NCI-H2196 treated with DMSO at 0.1 percent for 48 hours (cell line): ENCODE results near the gene ARHGEF40.

Source experiments
- DNase-seq: peaks from one replicate; lab custom pipeline; 2025; ENCODE audit not compliant: unreplicated experiment; lab: John Stamatoyannopoulos, UW

Gene ARHGEF40

DNA sequence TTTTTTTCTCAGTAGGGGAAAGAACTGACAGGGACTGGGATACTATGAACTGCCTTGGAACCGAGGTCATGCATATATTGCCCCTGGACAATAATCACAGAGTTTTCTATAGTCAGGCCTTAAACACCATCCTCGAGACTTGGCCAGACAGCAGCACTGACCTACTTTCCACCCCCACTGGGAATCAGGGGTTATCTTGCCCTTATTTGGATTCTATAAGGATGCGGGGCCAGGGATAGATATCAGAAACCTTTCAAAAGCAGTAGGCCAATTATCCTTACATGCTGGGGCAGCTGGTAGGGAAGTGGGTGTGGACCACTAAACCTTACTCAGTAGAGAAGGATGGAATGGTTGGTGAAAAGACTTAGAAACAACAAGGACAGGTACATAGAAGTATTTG, 26.3 kb downstream of the ARHGEF40 start:
- no peak for DNase-seq

DNA sequence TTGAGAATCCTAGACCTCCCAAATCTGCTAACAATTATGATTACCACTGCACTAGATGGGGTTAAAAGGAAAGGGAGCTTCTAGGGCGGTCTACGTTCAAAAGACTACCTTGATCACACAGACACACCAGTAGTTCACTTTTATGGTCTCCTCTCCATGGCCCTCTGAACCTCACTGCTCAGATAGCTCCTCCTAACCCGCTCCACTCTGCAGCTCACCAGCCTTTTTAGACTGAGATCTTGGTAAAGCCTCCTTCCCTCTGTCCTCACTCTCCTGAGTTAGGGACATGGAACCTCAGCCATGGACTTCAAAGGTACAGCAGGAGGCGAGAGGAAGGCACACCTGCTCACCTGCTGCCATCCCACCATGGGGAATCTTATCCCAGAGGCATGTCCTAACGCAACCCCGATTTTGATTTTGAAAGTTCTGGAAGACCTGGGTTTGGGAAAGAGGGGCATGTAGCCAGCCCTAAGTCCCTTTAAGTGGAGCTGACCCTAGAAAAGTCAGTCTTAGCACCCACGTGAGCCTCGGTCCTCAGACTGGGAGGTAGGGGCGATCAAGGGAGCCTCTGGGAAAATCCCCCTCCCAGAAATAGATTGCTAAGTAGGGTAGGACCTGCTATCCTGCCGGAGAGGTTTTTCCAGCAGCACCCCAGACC, 27.0 kb downstream of the ARHGEF40 start:
- DNase-seq = no peak

DNA sequence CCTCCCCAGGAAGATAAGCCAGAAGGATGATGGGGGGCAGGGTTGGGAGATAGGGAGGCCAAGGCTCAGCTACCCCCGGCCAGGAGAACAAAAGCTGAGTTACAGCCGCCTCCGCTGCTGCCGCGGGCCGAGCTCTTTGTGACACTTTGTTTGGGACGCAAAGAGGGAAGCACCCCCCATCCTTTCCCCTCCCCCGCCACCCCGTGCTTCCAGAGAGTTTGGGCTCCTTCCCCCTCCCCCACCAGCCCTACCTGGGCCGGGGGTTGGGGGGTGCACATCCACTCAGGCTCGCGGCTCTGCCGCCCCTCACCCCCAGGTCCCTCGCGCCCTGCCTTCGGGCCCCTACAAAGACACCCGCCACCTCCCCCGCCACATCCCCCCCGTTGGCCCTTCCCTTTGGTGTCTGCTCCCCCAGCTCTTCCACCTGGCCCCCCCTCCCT, 27.6 kb downstream of the ARHGEF40 start:
- DNase-seq = no peak

DNA sequence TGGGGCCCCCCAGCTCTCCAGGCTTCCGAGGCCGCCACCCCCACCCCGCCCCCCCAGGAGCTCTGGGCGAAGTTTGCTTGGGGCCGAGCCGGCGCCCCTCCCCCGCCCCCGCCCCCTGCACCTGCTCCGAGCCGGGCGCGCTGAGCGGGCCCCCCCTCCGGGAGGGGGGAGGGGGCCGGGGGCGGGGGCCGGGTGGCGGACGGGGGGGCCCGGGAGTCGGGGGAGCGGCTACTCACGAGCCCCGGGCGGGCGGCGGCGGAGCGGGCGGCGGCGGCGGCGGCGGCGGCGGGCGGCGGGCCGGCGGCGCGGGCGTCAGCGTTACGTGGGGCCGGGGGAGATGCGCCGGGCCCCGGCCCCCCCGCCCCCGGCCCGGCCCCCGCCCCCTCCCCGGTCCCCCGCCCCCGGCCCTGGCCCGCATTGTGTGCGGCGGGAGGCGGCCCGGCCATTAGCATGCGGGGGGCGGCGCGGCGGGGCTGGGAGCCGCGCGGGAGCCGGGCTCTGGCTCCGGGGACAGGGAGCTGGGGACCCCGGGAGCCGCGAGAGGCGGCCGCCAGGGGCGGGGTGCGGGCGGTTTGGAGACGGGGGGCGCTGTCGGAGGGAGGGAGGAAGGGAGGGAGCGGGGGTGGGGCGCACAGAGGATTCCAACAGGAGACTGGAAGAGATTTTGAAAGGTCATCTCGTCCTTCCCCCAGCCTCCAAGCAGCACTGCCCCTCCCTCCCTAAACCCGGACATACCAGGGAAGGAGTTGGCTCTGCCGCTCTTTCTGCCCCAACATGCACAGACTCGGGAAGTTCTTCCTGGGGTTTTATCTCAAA, 28.2 kb downstream of the ARHGEF40 start, which contains the start of gene ZNF219:
Gene ZNF219 (minus strand): TSS at position 580 of the 816 bp plus-strand sequence. CDS start 5,064 bp downstream, outside the sequence.
- peak; percentile 59 for DNase-seq

DNA sequence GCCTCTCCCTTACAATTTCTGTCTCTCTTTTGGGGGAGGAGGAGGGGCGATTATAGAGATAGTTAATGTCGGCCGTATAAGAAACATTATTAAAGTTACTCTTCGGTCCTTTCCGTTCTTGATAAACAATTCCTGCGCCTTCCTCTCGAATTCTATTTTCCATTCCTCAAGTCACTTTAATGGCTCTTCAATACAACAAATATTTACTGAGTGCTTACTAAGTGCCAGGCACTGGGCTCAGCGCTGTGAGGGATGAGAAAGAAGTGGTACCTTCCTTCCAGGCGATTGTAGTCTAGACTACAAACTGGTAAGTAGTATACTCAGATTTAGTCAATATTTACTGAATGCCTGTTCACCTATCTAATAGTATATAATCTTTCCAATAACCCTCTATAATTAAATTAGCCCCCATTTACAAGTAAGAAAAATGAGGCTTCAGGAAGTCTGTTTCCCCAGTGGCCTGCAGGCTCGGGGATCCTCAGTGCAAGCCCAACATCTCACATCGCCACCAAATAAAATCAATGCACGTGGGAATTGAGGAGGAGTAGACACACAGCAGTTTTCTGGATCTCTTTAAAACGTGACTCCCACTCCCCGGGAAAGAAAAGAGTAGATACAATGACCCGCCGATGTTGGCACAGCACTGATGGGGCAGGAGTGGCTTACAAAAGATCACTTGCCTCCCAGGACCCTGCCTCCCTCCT, 28.9 kb downstream of the ARHGEF40 start:
- no peak for DNase-seq

DNA sequence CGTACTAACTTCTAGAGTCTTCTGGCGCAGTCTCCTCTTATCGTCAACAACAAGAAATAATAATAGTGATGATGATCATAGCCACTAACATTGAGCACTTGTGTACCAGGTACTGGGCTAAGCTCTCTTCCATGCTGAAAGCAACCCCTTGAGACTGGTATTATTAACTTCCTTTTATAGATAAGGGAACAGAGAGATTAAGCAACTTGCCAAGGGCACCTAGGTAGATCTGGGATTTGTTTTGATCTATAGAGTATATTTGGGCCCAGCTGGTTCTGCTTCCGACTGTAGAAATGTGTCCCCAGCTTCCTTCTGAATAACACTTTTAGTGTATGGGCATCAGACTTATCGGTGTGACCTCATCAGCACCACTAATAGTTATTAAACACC, 29.5 kb downstream of the ARHGEF40 start:
- no peak for DNase-seq

DNA sequence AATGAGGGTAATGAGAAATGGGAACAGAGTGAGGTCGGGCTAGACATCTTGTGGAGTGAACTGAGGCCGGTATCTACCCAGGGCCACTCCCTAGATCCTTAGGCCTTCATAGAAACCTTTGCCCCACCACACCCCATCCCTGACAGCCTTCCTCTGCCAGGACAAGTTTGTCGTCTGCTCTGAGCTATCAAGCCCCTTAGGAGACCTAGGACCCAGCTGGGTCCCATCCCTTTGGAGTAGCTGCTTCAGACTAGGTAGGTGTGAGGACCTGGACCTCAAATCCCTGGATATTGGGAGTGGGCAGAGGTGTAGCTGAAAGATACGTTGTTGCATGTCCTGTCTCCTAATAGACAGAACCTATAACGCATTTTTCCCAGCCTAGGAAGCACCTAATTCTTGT, 30.8 kb downstream of the ARHGEF40 start, which contains the start of gene TMEM253:
Gene TMEM253 (plus strand): TSS at position 136 of the 400 bp plus-strand sequence. CDS start 278 bp downstream, outside the sequence.
- no peak for DNase-seq

DNA sequence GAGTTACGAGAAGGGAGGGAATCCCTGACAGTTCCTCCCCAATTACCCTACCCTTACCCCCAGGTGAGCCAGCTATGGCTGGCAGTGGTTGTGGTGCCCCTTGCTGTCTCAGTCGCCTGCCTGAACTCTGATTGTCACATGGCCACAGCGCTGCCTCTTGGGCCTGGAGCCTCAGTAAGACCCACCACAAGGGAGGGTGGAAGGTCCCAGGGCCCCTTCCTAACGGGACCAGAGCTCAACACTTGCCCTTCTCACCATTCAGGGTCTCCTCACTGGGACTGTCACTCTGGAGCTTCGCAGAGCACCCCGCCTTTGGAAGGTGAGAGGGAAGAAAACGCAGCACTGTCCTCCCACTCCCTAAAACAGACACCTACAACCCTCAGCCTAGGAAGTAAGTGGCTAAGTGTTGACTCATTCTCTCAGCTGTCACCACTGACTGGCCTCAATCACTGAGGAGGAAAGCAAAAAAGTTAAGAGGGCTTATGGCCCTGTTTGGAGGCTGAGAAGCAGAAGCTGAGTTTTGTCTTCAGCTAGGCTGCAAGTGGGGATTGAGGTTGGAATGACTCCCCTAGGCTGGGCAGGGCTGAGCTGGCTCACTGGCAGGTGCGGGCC, 31.8 kb downstream of the ARHGEF40 start:
- DNase-seq = no peak

DNA sequence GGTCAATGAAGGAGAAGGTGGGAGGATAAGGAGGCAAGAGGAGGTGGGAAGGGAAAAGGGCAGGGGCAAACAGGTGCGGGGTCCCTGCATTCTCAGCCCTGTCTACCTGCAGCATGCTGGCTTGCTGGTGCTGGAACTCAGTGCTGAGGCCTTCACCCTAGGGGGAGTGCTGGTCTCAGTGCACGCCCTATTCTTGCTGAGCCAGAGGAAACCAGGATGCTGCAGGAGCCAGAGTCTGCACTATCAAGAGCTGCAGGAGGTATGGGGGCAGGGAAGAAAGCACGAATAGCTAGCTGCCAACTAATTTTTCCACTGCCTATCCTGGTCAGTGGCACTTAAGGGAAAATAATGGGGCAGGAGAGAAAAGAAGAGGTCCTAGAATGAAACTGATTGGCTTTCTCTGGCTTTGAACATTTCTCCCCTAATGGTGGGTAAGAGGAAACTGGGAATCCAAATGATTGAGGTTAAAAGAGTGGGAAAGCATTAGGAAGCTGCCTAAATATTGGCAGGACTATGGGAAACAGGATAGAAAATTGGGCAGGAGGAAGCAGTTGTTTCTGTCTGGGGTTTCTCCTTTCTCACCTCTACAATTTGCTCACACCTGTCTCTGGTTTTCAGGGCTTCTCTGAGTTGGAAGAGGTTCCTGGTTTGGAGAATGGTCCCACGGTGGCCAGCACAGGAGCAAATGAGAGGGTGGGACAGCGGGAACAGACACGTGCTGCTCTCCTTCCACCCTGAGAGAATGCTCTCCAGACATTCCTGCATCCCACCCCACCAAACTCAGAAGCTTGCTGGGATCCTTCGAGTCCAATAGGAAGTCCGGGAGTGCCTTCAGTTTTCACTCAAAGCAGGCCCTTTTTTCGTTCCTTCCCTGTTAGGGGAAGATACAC, 32.7 kb downstream of the ARHGEF40 start:
- no peak for DNase-seq

DNA sequence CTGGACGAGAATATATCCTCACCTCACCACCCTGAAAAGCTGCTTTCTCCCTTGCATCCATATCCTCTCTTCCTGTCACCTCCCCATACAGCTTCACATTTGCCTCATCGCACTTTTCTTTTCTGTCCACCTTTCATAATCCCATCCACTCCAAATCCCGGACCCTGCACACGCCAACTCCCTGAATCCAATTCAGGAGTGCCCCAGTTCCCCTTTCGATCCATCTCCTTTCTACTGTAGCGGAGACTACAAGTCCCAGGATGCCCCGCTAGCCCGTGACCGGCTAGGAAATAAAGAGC, 33.3 kb downstream of the ARHGEF40 start:
- no peak for DNase-seq

DNA sequence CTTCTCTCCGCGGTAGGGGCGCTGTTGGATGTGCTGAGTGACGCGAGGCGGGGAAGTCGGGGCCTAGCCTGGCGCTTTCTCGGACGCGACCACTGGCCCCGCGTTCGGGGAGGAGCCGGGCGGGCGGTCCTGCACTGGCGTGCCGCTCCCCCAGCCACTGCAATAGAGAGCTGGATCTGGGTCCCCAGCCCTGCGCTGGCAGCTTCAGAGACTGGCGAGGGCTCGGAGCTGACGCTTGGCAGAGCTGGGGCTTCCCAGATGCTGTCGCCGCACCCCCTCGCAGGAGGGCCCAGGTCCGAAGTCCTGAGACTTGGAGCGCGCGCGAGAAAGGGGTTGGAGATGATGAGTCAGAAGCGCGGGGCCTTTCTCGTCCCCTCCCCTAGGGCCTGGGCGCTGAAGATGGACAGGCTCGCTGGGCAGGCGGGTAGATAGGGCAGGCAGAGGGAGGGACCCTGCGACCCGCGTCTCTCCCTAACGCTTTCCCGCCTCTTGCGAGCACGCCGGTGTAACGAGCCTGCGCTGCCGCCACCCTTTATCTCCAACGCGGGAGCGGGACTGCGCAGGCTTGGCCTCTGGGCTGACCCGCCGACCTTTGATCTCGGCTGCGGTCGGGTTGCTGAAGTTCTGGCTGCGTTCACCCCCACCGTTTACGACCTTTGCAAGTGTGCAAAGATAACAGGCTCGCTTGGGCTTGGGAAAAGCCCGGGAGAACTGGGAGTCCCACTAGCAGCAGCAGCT, 33.8 kb downstream of the ARHGEF40 start:
- peak; percentile 96 for DNase-seq

DNA sequence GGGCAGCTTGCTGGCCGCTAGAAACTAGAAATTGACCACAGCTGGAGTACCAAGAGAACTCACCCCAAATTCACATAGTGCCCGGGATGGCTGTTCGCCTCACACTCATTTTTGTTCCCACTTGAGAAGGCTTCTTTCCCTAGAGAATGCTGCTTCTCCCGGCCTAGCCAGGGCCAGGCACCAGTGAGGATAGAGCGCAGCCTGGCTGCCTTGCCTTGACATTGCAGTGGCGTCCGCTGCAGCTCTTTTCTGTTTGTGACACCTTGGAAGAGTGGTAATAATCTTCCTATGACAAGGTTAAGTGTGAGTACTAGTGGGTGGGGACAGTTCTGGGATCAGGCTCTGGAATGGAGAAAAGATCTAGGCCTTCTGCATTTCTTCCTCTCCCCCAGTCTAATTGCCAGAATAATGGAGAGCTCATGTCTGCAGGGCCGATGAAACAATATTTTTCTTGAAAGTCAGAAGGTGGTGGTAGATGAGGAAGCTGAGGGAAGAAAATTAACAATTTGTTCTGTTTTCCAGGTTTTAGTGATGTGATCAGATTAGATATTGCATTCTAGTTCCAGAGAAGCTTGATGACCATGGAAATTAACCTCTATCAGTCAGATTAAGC, 34.5 kb downstream of the ARHGEF40 start:
- DNase-seq = peak; percentile 76

DNA sequence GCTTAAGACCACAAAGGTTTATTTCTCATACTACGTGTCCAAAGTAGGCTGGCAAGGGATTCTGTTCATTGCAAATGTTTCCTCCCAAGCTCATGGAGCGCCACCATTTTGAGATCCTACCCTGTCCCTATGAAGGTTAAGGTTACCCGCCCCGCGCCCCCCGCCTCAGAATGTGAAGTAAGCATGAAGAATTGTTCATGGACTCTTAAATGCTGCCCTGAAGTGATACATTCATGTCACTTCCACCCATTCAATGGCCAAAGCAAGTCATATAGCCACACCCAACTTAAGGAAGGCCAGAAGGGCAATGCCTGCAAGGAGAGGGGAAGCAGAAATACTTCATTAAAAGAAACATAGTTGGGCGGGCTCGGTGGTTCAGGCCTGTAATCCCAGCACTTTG, 35.0 kb downstream of the ARHGEF40 start:
- no peak for DNase-seq

DNA sequence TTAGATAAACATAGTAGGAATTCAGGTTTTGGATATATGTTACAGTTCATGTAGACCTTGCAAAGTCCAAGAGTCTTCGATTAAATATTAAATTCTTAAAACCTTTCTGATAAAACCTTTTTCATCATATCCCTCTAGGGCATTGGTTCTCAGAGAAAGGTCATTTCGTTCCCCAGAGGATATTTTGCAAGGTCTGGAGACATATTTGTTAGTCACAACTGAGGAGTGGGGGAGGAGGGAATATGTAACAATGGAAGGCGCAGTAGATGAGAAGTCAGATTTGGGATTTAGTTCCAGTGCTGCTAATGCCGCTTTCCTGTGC, 36.0 kb downstream of the ARHGEF40 start:
- no peak for DNase-seq

DNA sequence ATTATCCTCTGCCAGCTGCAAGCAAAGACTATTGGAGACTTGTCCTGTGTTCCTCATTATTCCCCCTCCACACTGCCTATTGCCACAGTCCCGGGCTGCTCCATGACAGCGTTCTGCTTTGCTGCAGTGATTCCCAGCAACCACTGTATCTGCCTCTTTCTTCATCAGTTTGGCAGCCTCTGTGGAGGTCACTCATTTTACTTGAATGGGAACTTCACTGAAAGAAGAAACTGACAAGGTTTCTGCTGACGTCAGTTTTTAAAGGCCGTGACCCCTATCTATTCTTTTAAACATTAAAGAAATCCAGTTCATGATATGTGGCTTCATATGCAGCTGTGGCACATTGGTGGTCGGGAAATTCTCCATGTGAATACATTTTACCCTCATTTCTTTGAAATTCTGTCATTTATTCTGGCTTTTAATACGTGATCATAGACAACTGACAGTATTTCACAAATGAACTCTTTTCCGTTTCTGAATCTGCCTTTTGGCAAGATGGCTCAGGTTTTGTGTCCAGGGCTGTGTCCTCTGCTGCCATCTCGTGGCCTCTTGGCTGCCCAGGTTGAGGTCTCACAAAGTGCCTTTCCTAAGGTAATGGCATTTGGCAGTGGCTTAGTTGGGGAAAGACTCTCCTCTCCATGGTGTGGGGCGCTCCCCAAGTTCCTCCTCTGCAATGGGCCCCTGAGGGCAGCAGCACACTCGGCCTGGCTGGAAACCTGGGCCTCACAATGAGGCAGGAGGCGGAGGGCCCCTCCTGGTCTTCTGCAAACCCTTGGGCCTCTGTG, 36.6 kb downstream of the ARHGEF40 start:
- peak; percentile 77 for DNase-seq

DNA sequence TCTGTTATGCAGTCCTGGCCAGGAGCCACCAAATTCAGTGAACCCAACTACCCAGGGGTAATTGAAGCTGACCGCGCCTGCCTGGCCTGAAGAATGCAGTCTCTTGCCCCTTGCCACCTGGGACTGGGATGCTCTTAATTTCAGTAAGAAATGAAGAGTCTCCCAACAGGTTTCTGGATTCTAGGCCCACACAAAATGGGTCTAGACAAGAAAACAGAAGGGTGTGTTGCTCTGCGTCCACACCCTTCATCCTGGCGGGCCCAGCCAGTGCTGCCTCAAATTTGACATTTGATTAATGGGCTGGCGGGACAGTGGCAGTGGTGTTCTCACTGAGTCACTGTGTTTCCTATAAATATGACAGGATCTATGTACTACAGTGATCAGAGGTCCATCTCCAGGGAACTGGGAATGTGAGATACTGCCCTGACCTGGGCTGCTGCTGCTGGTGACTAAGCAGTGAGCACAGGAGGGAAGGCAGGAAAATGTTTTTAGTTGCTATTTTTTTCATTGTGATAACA, 37.2 kb downstream of the ARHGEF40 start:
- DNase-seq = no peak

DNA sequence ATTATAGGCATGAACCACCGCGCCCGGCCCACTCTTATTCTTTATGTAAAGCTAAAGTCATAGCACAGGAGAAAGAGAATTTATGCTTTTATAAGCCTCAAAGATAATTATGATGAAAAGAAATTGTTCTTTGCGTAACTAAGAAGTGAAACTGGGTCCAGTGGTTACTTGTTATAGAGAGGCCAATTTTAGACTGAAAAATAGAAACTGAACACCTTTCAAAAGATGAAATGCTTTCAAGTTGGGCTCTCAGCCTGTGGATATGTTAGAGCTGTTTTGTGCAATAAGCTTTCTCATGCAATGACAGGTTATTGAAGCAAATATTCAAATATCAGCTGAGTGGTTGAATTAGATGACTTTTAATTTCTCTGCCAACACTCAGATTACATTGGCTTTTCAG, 38.7 kb downstream of the ARHGEF40 start:
- DNase-seq = no peak

DNA sequence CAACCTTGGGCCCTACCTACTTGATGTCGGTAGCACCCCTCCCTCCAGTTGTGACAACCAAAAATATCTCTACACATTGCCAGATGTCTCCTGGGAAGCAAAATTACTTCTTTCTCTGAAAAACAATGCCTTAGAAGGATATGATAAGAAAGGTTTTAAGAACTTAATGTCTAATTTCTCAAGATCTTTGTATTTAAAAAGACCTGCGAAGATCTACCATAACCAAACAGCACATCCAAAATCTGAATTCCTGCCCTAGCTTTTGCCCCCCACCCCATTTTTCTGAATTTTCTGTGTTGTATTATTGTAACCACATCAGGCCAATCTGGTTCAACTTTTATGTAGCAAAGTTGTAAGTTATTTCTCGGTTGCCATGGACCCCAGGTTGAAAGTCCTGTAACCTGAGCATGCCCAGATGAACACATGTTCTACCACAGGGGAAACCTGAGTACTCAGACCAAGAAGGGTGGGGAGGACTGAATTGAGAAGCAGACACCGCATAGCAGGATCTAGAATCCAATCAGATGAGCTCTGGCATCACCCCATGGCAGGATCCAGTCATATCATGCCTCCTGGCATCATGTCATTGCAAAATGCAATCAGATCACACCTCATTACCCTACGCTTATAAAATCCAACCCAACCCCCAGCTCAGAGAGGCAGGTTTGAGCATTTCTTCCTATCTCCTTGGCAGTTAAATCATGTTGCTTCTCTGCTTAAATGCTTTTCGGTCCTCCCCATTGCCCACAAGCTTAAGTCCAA, 39.5 kb downstream of the ARHGEF40 start:
- no peak for DNase-seq
